C1 segment of cervical spinal cord (tissue), 14 donors: ENCODE data around the gene GABARAP.
A peak's percentile ranks its signal among the peaks of the same experiment; 100 is the strongest.

Experiments used
- DNase-seq, 14 donors: peaks; one replicate each; lab custom pipeline; 2025; lab: John Stamatoyannopoulos, UW

GABARAP gene

DNA sequence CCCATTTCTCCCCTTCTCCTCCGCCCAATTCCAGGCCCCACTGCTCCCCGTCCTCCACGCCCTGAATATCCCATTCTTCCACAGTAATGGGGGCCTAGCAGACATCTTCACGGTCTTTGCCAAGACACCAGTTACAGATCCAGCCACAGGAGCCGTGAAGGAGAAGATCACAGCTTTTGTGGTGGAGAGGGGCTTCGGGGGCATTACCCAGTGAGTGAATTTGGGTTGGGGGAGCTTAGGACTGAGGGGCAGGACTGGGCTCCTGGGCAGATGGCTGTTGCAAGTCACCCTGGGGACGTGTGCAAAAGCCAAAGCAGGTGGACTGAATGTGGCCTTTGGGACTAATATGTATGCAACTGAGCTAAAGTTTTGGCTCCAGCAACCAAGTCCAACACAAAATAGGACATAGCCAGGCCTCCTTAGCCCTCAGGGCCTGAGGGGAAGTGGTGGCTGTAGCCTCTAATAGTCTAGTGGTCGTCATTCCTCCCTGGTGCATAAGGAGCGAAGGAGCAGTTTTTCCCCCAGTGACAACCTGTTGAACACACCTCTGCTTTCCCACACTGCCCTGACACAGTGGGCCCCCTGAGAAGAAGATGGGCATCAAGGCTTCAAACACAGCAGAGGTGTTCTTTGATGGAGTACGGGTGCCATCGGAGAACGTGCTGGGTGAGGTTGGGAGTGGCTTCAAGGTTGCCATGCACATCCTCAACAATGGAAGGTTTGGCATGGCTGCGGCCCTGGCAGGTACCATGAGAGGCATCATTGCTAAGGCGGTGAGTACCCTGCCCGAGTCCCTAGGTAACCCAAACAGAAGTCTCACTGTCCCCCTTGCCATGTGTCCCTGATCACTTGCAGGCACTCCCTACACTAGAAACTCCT is 19.9 kb downstream of the GABARAP start:
- DNase-seq: no peak

DNA sequence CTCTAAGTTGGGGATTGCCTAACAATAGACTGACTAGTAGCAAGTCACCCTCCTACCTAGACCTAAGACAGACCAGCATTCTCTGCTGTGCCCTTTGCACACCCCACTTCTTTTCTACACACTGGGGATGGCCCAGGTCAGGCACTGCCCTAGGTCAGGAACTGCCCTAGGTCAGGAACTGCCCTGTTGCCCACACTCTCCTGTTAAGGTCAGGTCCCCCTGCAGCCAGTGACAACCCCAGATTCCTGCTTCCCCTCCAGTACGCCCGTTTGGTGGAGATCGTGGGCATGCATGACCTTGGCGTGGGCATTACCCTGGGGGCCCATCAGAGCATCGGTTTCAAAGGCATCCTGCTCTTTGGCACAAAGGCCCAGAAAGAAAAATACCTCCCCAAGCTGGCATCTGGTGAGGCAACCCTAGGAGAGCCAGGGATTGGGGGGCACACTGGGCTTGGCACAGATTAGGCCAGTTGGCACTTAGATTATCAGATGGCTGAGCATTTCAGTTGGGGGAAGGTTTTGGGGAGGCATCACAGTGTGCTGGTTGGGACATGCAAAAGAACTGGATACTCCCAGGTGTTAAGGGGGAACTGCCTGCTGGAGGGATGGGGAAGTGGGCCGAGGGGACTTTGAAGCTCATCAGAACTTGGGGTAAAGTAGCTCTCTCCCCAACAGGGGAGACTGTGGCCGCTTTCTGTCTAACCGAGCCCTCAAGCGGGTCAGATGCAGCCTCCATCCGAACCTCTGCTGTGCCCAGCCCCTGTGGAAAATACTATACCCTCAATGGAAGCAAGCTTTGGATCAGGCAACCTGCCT is 20.8 kb downstream of the GABARAP start:
- DNase-seq: no peak

DNA sequence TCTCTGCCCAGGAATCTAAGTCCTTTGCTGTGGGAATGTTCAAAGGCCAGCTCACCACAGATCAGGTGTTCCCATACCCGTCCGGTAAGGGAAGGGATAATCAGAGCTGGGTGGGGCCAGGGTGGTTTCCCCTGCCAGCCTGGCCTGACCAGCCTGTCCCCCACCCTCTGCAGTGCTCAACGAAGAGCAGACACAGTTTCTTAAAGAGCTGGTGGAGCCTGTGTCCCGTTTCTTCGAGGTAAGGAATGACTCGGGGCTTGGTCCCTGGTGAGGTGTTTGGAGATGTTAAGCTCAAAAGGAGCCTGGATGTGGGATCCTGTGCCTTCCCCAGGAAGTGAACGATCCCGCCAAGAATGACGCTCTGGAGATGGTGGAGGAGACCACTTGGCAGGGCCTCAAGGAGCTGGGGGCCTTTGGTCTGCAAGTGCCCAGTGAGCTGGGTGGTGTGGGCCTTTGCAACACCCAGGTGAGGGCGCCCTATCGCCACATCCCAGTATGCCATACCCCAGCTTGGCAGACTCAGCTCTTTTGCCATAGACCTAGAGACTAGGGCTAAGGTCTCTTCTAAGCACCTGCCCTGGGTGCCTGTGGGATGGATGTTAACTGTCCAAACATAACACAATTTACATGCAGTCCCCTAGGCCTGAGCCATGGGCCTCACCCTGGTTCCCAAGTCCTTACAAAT is 21.5 kb downstream of the GABARAP start:
- peak in 3 of 14 donors; percentile 9 to 29 (median 28) for DNase-seq

DNA sequence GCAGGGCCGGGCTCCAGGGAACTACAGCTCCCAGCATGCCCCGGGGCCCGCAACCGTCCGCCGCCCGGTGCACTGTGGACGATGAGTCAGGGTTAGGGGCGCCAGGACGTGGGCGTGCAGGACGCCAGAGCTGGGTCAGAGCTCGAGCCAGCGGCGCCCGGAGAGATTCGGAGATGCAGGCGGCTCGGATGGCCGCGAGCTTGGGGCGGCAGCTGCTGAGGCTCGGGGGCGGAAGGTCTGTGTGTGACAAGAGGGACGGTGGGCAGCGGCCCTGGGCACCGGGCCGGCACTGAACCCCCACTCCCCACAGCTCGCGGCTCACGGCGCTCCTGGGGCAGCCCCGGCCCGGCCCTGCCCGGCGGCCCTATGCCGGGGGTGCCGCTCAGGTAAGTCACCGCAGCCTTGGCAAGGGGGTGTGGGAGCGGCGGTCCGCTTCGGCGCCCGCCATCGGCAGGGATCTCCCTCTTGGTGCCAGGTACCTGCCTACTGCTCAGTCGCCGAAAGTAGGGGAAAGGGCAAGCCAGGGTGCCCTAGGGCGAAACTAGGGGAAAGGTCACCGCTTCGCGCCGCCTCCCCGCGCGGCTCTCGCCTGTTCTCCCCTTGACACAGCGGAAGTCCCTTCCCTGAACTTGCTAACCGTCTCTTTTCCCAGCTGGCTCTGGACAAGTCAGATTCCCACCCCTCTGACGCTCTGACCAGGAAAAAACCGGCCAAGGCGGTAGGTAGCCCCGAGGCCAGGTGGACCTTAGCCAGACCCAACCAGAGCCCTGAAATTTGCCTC is 22.2 kb downstream of the GABARAP start, which contains the start of the genes ACADVL and DLG4:
TSS of gene ACADVL (plus strand) at position 127 of the 781 bp plus-strand sequence. CDS start at position 174, 47 bp downstream.
TSS of gene DLG4 (minus strand) at position 25 of the 781 bp plus-strand sequence.
- DNase-seq: peak in 13 of 14 donors; percentile 32 to 91 (median 77)

DNA sequence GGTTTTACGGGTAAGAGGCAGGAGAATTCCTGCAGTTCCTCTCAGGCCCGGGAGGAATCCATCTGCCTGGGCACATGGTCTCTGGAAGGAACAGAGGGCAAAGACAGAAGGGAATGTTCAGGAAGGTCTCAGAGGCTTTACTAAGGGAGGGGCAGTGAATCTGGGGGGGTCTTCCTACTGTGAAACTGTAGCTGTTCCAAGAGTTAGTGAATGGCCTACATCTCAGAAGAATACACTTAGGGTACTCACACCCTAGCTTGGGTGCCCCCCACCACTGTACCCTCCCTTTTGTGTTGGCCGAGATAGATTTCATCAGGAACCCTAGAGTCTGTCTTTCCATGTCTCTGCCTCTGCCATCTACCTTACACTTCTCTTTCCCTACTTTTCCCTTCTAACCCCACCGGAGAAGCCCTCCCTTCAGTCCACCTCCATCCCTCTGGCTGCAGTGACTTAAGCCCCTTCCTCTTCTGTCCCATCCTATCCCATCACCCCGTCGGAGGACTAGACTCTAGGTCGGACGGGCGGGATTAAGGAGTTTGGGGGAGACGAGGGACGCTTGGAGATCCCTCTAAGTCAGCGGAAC is 22.9 kb downstream of the GABARAP start:
- no peak for DNase-seq

DNA sequence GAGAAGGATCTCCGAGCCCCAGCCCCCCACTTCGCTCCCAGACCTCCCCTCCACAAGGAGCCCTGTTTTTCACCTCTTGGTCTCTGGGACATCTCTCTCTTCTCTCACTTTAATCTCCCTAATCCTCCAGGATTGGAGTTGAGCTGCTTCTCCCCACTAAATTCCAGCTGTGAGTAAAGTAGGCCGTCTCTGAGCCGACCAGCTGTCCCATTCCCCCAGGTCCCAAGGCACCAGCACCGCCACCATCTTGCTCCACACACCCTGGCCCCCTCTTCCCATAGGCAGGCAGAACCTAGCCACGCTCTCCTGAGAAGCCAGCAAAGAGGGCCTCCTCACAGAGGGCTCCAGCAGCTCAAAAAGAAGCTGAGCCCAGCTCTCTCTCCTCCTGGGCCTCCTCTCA is 23.5 kb downstream of the GABARAP start:
- DNase-seq: no peak

DNA sequence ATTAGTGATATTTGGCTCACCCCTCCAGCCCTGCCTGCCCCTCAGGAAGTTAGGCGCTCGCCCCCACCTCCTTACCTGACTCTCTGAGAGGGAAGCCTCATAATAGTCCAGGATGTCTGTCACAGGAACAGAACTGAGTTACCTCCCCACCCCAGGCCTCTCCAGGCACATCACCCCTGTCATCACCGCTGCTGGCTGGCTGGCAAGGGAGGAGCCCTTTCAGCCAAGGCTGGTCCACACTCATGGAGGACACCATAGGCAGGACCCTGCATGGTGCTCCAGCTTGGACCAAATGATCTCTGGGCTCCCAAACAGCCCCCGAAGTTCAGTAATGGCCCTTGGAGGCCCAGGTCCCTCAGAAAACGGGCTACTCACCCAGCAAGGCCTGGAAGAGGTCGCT is 24.1 kb downstream of the GABARAP start:
- no peak for DNase-seq

DNA sequence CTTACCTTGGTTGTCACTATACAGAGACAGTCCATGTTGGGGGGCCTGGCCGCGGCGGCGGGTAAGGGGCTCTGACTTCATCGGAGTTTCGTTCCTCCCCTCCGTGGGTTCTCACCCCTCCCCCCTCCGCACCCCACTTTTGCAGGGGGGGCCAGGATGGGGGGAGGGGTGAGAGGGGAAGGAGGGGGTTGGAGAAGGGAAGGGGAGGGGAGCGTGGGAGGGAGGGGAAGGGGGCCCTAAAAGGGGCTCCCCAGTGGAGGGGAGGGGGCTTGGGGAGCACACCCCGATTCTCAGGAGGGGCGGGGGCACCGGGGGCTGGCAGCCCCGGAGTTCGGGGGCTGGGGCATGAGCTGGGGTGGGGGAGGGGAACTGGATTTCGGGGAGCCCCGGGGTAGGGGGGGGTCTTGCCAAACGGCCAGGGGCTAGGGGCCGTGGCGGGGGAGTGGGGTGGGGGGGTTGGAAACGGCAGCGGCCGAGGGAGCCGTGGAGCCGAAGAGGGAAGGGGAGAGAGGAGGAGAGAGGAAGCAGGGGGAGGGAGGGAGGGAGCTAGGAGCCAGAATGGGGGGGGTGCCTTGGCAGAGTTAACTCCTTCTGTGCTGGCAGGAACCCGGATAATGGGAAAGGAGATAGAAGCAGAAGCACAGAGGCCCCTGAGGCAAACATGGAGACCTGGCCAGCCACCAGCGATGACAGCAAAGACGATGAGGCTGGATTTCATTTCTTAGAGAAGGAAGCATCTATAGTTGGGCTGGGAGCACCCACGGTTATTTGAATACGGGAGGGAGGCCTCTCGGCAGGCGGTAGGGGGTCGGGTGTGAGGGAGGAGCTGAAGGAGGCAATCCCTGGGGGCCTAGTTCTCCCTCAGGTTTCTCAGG is 24.9 kb downstream of the GABARAP start:
- peak in 5 of 14 donors; percentile 18 to 74 (median 22) for DNase-seq

DNA sequence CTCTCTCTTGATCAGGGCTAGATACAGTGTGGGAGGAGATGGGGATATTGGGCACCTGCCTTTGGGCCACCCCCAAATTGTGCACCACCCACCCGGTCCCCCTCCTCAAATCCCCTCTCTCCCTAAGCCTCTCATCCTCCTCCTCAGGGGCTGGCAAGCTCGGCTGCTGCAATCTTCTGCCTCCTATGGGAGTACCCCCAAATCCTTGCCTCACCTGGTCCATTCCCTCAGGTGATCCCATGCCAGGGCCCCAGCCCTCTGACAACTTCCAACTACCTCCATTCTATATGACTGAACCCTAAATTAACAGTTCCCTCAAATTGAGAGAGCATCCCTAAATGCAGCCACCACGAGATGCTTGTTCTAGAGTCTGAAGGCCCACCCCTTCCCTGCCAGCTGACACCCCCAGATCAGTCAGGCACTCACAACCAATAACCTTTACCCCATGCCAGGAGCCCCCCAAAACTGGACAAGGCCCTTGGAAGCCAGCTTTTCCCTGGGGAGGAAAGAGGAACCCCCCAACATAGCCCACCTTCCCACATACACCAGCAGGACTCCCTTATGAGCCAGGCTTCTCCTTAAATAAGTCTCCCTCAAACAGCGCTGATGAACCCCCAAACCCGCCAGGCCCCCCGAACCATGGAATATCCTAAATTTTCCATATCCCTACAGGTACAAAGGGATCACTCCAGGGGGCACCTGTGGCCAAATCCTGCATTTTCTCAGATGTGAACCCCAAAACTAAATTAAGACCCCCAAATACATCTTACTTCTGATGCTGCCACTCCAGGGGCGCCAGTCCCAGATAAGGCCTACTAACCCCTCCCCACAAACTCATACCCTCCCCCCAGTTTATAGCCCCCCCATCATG is 25.8 kb downstream of the GABARAP start:
- DNase-seq: no peak

DNA sequence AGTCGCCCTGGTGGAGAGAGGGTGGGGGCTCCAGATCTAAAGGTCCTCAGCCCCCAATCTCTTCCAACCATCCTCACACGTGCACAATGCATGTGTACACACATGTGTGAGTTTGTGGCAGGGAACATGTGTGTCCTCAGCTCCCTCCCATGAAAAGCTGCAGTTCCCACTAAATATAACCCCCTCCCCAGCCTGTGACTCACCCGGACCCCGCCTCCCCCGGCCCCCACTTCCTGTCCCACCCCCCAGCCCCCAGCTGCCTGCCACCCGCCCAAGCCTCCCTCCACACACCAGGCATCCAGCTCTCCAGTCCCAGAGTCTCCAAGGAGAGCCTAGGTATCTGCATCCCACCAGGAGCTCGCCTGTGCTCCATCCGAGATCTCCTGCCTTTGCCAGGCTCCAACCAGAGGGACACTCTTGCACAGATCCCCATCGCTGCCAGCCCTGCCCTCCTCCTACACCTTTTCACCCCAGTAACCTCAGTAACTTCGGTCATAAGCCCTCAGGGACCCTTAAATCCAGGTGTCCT is 26.5 kb downstream of the GABARAP start:
- DNase-seq: no peak

DNA sequence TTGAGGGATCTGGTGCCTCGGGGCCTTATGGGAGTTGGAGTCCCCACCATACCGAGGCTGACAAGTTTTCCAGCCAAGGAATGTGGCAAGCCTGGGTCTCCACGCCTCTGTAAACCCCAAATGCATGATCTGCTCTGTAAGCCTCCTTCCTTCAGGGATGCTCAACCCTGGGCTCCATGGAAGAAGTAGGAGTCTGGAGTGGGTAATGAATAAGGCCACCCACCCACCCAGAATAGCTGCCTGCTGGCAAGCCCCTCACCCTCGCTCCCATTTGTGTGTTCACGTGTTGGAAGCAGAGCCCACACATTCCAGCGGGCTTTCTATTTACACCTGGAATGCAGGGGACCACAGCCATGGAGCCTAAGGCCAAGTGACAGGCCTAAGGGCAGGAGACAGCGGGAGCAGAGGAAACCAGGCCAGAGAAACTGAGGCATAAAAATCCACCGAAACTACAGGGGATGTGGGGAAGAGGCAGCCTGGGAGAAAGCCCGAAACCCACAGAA is 27.1 kb downstream of the GABARAP start:
- DNase-seq: no peak

DNA sequence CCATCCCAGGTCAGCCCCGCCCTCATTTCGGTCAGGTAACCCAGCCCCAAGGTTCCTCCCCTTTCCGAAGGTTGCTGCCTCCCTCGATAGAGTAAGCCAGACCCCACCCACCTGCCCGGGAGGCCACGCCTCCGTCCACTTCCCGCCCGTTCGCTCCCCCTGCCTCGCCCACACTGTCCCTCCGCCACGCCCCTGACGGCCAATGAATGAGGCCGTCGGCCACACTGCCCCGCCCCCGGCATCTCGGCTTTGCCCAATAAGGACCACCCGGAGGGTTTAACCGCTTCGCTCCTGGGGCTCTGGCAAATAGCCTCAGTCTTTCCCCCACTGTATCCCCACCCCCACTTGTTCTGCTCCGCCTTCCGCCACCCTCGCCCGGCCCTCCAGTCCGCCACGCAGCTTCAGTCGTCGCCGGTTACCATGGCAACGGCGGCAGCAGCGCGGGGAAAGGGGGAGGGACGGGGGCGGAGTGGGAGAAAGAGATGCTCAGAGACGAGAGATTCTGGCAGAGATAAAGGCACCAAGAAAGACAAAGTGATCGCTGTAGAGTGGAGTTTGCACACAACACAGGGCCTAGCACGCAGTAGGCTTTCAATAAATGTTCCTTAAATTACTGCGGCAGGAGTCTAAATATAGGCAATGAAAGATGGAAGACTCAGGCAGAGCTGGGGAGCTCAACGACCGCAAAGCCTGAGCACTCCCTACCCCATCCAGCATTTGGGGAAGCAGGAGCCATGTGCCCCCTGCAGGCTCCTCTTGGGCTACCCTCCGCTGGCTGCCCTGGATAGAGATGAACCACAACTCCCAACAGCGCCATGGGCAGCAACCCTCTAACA is 27.7 kb downstream of the GABARAP start:
- peak; percentile 66 to 97 (median 92) for DNase-seq

DNA sequence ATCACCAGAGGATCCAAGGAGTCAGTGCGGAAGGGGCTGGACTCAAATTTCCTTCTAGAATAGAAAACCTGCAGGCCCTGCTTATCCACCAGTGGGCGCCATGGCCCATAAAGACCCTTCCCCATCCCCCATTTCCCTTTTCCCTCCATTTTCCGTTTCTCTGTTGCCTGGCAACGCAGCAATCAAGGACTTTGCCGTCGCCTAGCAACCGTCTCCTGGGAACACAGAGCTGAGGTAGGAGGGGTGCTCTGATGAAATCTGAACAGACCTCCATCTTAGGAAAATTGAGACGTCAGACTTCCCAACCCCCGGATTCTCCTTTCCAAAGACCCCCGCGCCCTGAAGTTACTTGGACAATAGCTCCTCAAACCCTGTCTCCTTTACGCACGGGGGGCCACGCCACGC is 28.4 kb downstream of the GABARAP start:
- peak in 5 of 14 donors; percentile 49 to 80 (median 62) for DNase-seq

DNA sequence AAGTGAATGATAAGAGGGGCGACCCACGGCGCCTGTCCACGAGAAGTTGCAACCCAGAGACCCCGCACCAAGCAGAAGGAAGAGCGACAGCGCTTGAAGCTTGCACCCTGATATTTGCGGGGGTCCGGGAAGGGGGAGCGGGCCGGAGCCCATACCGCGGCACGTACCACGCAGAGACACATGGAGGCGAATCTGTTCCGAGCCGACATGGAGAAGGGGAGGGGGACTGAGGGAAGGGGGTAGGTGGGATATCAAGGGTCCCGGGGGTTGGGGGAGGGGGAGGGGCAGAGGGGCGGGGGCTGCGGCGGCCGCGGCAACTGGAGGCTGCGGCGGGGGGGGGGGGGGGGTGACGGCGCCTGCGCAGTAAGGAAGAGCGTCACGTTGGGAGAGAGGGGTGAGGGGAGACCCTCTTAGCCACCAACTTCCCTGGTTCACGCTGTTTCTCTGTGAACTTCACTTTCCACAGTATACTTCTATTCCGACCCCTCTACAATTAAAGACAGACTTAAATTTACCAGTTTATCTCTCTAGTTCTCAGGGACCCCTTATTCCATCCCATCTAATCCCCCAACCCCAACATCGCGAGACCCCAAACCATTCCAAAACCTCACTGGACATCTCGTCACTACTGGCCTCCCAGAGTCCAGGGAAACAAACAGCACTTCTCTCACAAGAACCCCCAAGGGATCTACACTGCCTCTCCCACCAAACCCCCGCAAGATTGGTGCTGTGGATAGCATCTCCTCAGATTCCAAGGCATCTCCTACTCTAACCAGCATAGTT is 30.6 kb downstream of the GABARAP start:
- DNase-seq: peak in 1 of 14 donors; percentile 16

DNA sequence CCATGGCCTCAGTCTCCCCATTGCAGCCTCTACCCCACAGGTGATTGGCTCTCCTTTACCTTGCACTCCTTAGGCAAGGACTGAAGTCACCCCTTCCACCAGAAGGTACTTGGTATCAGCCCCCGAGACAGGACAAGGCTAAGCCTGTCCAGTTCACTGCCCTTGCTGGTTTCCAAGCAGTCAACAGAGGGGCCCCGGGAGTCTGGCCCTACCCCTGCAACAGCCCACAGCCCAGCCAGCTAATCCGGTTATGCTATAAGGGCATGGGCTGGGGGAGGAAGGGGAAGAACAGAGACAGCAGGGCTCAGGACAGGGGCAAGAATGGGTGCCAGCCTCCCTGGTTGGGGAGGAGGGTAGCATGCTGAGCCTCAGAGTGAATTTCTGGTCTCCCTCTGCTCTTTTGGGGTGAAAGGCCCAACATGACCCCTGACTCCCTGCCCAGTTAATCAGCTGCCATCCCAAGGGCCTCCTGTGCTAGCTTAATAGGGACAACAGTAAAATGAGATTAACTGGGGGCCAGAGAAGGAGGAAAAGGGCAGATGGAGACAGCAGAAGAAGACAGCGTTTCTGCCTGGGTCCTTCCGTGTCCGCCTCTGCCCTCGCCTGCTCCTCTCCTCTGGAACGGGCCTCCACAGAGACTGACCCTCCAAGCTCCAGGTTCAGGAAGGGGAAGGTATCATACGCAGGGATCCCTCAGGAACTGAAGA is 33.3 kb downstream of the GABARAP start:
- no peak for DNase-seq
